ENCODE data around the gene RNLS. TPM values are rescaled to one million over a fixed set of nuclear protein-coding genes. Genes with fewer than 3 reads are reported as not detected.

Gene RNLS
- total RNA-seq, 1 donor from 2014 or later, result 12.1 TPM

DNA sequence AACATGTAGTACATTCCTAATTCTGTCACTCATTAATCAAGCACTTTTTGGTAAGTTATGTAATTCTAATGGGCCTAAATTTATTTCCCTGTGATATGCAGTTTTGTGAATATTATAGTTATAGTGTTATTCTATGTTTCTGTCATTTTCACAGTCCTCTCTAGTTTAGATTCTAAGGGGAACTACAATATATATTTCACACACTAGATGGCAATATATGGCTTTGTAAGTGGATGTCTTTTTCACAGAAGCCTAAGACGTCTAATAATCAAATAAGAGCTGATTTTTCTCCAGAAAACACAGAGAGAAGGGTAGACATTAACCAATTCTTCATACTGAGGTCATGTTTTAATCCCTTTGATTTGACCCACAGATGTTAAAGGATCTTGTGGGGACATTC lies 18.0 kb downstream of the RNLS start:
- Histone ChIP-seq H3K4me3 (no peak overlapping the region), H3K9me3 (no peaks in the 10 kb centered on the region), H3K4me1 (no peaks in the 10 kb centered on the region), H3K36me3 (no peaks in the 10 kb centered on the region), H3K27me3 (no peaks in the 10 kb centered on the region), H3K27ac (no peak overlapping the region)
- intact Hi-C loops (cut with DNase I), result no loop called here
- DNase-seq (ENCODE audit: low spot score in 2 of 2), result no peak
- TF ChIP-seq, protein P1, sequence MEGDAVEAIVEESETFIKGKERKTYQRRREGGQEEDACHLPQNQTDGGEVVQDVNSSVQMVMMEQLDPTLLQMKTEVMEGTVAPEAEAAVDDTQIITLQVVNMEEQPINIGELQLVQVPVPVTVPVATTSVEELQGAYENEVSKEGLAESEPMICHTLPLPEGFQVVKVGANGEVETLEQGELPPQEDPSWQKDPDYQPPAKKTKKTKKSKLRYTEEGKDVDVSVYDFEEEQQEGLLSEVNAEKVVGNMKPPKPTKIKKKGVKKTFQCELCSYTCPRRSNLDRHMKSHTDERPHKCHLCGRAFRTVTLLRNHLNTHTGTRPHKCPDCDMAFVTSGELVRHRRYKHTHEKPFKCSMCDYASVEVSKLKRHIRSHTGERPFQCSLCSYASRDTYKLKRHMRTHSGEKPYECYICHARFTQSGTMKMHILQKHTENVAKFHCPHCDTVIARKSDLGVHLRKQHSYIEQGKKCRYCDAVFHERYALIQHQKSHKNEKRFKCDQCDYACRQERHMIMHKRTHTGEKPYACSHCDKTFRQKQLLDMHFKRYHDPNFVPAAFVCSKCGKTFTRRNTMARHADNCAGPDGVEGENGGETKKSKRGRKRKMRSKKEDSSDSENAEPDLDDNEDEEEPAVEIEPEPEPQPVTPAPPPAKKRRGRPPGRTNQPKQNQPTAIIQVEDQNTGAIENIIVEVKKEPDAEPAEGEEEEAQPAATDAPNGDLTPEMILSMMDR (IDR thresholded peaks at IDR 0.05), result peak in 2 of 3 experiments; percentile 27 to 41

DNA sequence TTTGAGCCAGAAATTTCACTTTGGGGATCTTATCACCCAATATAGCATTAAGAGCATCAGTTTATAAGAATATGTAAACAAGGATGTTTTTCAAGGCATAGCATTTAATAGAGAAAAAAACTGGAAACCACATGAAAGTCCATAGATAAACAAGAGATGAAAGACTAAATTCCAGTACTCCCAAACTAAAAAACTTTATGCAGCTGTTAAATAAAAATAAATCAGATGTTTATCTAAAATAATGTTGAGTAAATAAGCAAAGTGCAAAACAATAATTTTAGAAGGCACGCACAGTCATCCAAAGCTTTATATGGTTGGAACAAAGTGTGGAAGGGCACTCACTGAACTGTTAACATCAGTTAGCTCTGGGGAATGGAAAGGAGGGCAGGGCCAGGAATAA lies 21.0 kb downstream of the RNLS start:
- no peak for DNase-seq (ENCODE audit: low spot score in 2 of 2)
- TF ChIP-seq, protein P1 (IDR thresholded peaks at IDR 0.05), result no peak
- H3K9me3 ChIP-seq, result no peaks in the 10 kb centered on the region
- intact Hi-C loops (cut with DNase I), result no loop called here
- no peak overlapping the region for H3K27ac ChIP-seq
- H3K4me1 ChIP-seq, result no peaks in the 10 kb centered on the region
- no peak overlapping the region for H3K4me3 ChIP-seq
- H3K27me3 ChIP-seq, result no peaks in the 10 kb centered on the region
- H3K36me3 ChIP-seq, result no peaks in the 10 kb centered on the region

DNA sequence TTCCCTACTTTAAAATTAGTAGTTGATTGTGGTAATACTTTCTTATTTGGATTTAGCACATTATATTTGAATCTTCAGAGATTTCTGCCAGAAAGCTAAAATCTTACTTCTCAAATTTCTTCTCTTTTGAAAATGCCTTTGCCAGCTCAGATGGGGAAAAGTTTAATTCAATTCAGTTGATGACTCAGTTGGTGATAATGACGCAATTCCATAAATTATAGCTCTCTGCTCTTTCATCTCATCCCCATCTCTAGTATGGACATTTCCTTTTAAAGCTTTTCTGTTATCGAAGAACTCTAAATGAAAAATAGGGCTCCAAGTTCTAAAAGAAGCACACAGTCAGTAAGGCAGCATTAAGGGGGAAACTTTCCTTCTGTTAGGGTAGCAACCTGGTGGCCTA lies 25.5 kb downstream of the RNLS start:
- H3K36me3 ChIP-seq, result no peaks in the 10 kb centered on the region
- no peaks in the 10 kb centered on the region for H3K9me3 ChIP-seq
- no peak overlapping the region for H3K4me3 ChIP-seq
- TF ChIP-seq, protein P1 (IDR thresholded peaks at IDR 0.05), result no peak
- no peaks in the 10 kb centered on the region for H3K4me1 ChIP-seq
- no peak overlapping the region for H3K27ac ChIP-seq
- H3K27me3 ChIP-seq, result no peaks in the 10 kb centered on the region
- no peak for DNase-seq (ENCODE audit: low spot score in 2 of 2)
- intact Hi-C loops (cut with DNase I), result no loop called here

- H3K4me1 ChIP-seq, result no peaks in the 10 kb centered on the region
- H3K36me3 ChIP-seq, result no peaks in the 10 kb centered on the region
- TF ChIP-seq, protein P1 (IDR thresholded peaks at IDR 0.05), result no peak
- no peak overlapping the region for H3K27ac ChIP-seq
- DNase-seq (ENCODE audit: low spot score in 2 of 2), result no peak
- no peak overlapping the region for H3K4me3 ChIP-seq
- intact Hi-C loops (cut with DNase I), result no loop called here
- no peaks in the 10 kb centered on the region for H3K9me3 ChIP-seq
- H3K27me3 ChIP-seq, result no peaks in the 10 kb centered on the region
Measured at GRCh38 chr10:88557256-88557655, 25.9 kb downstream of the RNLS start.

DNA sequence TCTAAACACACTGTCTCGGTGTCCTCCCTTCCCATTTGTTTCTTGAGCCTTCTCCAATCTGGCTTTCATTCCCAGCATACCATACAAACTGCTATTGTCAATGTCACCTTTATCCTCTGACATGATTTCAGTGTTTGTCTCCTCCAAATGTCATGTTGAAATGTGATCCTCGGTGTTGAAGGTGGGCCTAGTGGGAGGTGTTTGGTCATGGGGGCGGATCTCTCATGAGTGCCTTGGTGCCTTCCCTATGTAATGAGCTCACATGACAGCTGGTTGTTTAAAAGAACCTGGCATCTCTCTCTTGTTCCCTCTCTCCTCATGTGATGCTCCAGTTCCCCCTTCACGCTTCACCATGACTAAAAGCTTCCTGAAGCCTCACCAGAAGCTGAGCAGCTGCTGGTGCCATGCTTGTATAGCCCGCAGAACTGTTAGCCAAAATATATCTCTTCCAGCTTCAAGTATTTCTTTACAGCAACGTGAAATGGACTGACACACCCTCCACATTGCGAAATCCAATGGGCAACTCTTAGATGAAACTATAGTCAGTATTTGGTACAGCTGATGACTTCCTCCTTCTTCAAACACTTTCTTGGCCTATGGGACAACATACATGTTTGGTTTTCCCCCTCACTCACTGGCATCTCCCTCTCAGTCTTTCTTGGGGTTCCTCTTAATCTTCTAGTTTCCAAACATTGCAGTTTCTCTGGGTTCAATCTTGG lies 27.8 kb downstream of the RNLS start:
- no peak overlapping the region for H3K27ac ChIP-seq
- intact Hi-C loops (cut with DNase I), result no loop called here
- DNase-seq (ENCODE audit: low spot score in 2 of 2), result no peak
- TF ChIP-seq, protein P1 (IDR thresholded peaks at IDR 0.05), result no peak
- H3K36me3 ChIP-seq, result no peaks in the 10 kb centered on the region
- no peaks in the 10 kb centered on the region for H3K27me3 ChIP-seq
- H3K4me3 ChIP-seq, result no peak overlapping the region
- no peaks in the 10 kb centered on the region for H3K4me1 ChIP-seq
- no peaks in the 10 kb centered on the region for H3K9me3 ChIP-seq

Measured in ascending aorta (tissue), 2 donors.